Pancreas (tissue), 10 donors: ENCODE data around the gene DENND1A. TPM values are rescaled to one million over a fixed set of nuclear protein-coding genes. Genes with fewer than 3 reads are reported as not detected.

Experiments used
- ATAC-seq, 4 donors: fragments of 200-7000 bp; cut with Tn5 transposase; one replicate each; pipeline versions ENCODE4 v1.8.0 to v1.9.1; 2020; ENCODE audit warnings: mild to moderate bottlenecking in 4 of 4, moderate library complexity in 4 of 4
- DNase-seq, 6 donors: peaks; one replicate each; pipeline ENCODE4 v3.0.0-alpha.2; 2020
- FAIRE-seq: peaks from 2 replicates; lab custom pipeline; 2012; peaks lifted over from hg19 to GRCh38; lab: Jason Lieb, UNC
- H3K27ac ChIP-seq, 4 donors: fragments of 200-600 bp; sonication (generic); 1 replicate in 3 of 4; 2 replicates in 1 of 4; pipeline versions ENCODE4 v1.5.0 to v1.8.0; 2020
- H3K27me3 ChIP-seq, 4 donors: fragments of 200-600 bp; one replicate each; pipeline ENCODE4 v1.8.0; 2021
- H3K36me3 ChIP-seq, 3 donors: fragments of 200-600 bp; sonication (generic) in 1 of 3; one replicate each; pipeline versions ENCODE4 v1.5.0 to v1.8.0; 2020 to 2021
- H3K4me1 ChIP-seq, 3 donors: fragments of 200-600 bp; one replicate each; pipeline ENCODE4 v1.8.0; 2021
- H3K4me3 ChIP-seq, 4 donors: fragments of 200-600 bp; sonication (generic) in 2 of 4; one replicate each; pipeline versions ENCODE4 v1.5.0 to v1.8.0; 2020 to 2021
- H3K9me3 ChIP-seq, 4 donors: fragments of 200-600 bp; one replicate each; pipeline ENCODE4 v1.8.0; 2021
- WGBS, 2 donors: extraction: QIAGEN DNeasy Blood & Tissue Kit; methylation state at CpG; one replicate each; pipeline ENCODE4 v1.1.7; 2013; 5-methylcytosine and 5-hydroxymethylcytosine counted together
- intact Hi-C, 3 donors: fragments of 100-400 bp; cut with DNase I; formaldehyde crosslinking; loops; one replicate each; pipeline versions ENCODE4 v1.11.1 to v1.14.2; 2022
- polyA plus RNA-seq, 2 donors: library from polyadenylated mRNA; stranded (reverse); fragments of 200-250 nt; gene quantifications; one replicate each; pipeline ENCODE4 v1.2.3, GENCODE V29; 2013
- total RNA-seq, 6 donors: library from RNA; stranded (reverse); fragmentation: NEBNext Ultra II Directional in 4 of 6; extraction: Animal tissue kit (Norgen Biotek cat#: 25700) in 4 of 6; gene quantifications; one replicate each; pipeline versions ENCODE4 v1.2.1 to v1.2.4, GENCODE V29; 2021 to 2023
- TF ChIP-seq, protein P1 (sequence below), 4 donors: fragments of 200-600 bp; sonication (generic) in 3 of 4; IDR thresholded peaks; one replicate each; pipeline versions ENCODE4 v1.5.0 to v1.8.0; 2021; ENCODE audit warnings: antibody characterized with exemption in 4 of 4
- donor health status: healthy with polysubstance abuse.
- donor health status: DM: no; HTN: no; CAD: no; lungs with moderate emphysema.
- donor health status: DM: no; HTN: no; CAD: no.
- donor health status: control.
- donor health status: control.
- donor health status: Bipolar disorder and iron deficiency.
- donor health status: DM: yes; HTN: yes; CAD: no.
- donor health status: DM: no; HTN: no; CAD: no.
- donor health status: DM: no; HTN: no; CAD: no.
- donor health status: DM: yes; HTN: yes; CAD: no.

DENND1A gene
- total and polyA plus RNA-seq, 8 donors: 4.5 to 8.3 (median 5.6) TPM

DNA sequence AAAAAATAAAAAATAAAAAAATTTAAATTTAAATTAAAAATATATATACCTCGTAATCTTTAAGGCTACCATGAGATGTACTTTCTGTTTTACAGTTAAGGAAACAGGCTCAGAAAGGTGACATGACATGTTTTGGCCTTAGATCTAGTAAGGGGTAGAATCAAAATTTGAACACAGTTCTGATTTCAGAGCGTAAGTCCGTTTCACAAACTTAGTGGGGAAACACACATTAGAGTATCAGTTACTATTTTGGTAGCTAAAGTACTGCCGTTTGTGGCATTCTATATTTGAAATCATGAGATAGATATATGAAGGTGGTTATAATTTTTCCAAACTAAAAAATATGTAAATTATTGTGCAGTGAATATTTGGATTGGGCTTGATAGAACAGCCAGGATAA, 186.2 kb downstream of the DENND1A start:
- WGBS, 2 donors: 94 to 97% methylated on average over 4 of the region's 4 CpGs
- Histone ChIP-seq H3K36me3 (no peaks in the 10 kb centered on the region), H3K27ac (no peak overlapping the region), H3K4me3 (no peak overlapping the region), H3K4me1 (peaks cover 0 to 15% (median 5%) of the 10 kb centered on the region in 3 donors), H3K27me3 (no peaks in the 10 kb centered on the region), H3K9me3 (no peaks in the 10 kb centered on the region)
- intact Hi-C loops: no loop called here
- TF ChIP-seq, protein P1, sequence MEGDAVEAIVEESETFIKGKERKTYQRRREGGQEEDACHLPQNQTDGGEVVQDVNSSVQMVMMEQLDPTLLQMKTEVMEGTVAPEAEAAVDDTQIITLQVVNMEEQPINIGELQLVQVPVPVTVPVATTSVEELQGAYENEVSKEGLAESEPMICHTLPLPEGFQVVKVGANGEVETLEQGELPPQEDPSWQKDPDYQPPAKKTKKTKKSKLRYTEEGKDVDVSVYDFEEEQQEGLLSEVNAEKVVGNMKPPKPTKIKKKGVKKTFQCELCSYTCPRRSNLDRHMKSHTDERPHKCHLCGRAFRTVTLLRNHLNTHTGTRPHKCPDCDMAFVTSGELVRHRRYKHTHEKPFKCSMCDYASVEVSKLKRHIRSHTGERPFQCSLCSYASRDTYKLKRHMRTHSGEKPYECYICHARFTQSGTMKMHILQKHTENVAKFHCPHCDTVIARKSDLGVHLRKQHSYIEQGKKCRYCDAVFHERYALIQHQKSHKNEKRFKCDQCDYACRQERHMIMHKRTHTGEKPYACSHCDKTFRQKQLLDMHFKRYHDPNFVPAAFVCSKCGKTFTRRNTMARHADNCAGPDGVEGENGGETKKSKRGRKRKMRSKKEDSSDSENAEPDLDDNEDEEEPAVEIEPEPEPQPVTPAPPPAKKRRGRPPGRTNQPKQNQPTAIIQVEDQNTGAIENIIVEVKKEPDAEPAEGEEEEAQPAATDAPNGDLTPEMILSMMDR (IDR thresholded peaks at IDR 0.05): no peak
- FAIRE-seq (no peak), DNase-seq (no peak), ATAC-seq (no peak)

GRCh38 chr9:123742009-123742767, 187.7 kb downstream of the DENND1A start:
- FAIRE-seq: no peak
- intact Hi-C loops: no loop called here
- peak in 3 of 4 donors; percentile 53 to 80 (median 55) for ATAC-seq
- peak in 2 of 6 donors; percentile 3 to 7 for DNase-seq
- TF ChIP-seq, protein P1 (IDR thresholded peaks at IDR 0.05): no peak
- H3K27ac ChIP-seq: no peak overlapping the region
- H3K27me3 ChIP-seq: no peaks in the 10 kb centered on the region
- no peaks in the 10 kb centered on the region for H3K36me3 ChIP-seq
- H3K9me3 ChIP-seq: no peaks in the 10 kb centered on the region
- peaks cover 0 to 15% (median 5%) of the 10 kb centered on the region in 3 donors for H3K4me1 ChIP-seq
- 57 to 65% methylated on average over 7 of the region's 7 CpGs for WGBS, 2 donors
- H3K4me3 ChIP-seq: no peak overlapping the region

DNA sequence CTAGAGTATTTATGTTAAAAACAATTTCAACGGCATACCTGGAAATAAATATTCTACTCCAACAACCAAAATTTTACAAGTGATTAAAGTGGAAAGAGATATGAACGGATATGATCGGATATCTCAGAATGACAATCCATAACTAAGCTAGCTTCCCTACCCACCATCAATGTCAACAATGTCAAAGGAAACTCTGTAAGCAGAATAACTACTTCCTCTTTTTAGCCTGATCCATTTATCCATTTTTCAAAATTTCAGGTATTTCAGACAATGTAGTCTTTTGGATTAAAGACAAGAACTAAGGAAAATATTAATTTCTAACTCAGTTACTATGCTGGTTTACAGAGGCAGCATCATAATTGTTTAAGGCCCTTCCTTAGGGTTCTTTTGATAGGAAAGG, 188.7 kb downstream of the DENND1A start:
- no peaks in the 10 kb centered on the region for H3K27me3 ChIP-seq
- no peaks in the 10 kb centered on the region for H3K36me3 ChIP-seq
- no peaks in the 10 kb centered on the region for H3K9me3 ChIP-seq
- no peak for DNase-seq
- H3K4me3 ChIP-seq: no peak overlapping the region
- intact Hi-C loops: no loop called here
- no peak for FAIRE-seq
- WGBS, 2 donors: 82 to 83% methylated on average over 3 of the region's 3 CpGs
- no peak overlapping the region for H3K27ac ChIP-seq
- TF ChIP-seq, protein P1 (IDR thresholded peaks at IDR 0.05): no peak
- peaks cover 0 to 15% (median 5%) of the 10 kb centered on the region in 3 donors for H3K4me1 ChIP-seq
- no peak for ATAC-seq

DNA sequence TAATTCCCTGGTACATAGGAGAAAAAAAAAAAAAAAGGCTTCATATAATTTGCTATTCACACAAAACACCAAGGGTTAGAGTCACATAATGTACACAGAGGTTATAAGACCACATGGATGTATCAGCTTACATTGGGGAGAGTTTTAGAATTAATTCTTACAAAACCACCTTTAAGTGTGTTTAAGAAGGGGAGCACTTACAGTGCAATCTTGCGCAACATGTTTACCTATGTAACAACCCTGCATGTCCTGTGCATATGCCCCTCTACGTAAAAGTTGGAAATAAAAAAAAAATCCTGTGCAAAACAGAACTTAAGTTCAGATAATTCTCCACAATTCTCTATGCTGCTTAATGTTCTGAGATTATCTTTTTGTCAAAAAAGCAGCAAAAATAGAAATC, 190.0 kb downstream of the DENND1A start:
- Histone ChIP-seq H3K27me3 (no peaks in the 10 kb centered on the region), H3K4me3 (no peak overlapping the region), H3K9me3 (no peaks in the 10 kb centered on the region), H3K27ac (no peak overlapping the region), H3K36me3 (no peaks in the 10 kb centered on the region), H3K4me1 (peaks cover 0 to 15% (median 5%) of the 10 kb centered on the region in 3 donors)
- ATAC-seq (no peak), DNase-seq (no peak), FAIRE-seq (no peak)
- TF ChIP-seq, protein P1 (IDR thresholded peaks at IDR 0.05): no peak
- intact Hi-C loops: no loop called here
- WGBS, 2 donors: 91 to 96% methylated on average over 2 of the region's 2 CpGs

GRCh38 chr9:123739387-123739786, 190.5 kb downstream of the DENND1A start:
- no peak for ATAC-seq
- TF ChIP-seq, protein P1 (IDR thresholded peaks at IDR 0.05): no peak
- intact Hi-C loops: no loop called here
- Histone ChIP-seq H3K27me3 (no peaks in the 10 kb centered on the region), H3K4me3 (no peak overlapping the region), H3K9me3 (no peaks in the 10 kb centered on the region), H3K27ac (no peak overlapping the region), H3K4me1 (peaks cover 0 to 15% (median 5%) of the 10 kb centered on the region in 3 donors), H3K36me3 (no peaks in the 10 kb centered on the region)
- WGBS, 2 donors: 97 to 98% methylated on average over 1 of the region's 1 CpG
- no peak for DNase-seq
- FAIRE-seq: no peak
